HCT116 (cell line): Measurements from ENCODE around the gene RACGAP1.

ENCODE experiments used
- CEBPB ChIP-seq: IDR thresholded peaks from 2 replicates; pipeline ENCODE4 v1.6.1; 2012; ENCODE audit warnings: low read depth
- ELF1 ChIP-seq: IDR thresholded peaks from 2 replicates; pipeline ENCODE4 v1.6.1; 2012; ENCODE audit warnings: low read depth, borderline replicate concordance
- EZH2phosphoT487 ChIP-seq: fragments of 200-600 bp; IDR thresholded peaks from 2 replicates; pipeline ENCODE4 v1.6.1; 2018; ENCODE audit warnings: antibody characterized with exemption, borderline replicate concordance
- JUND ChIP-seq: IDR thresholded peaks from 2 replicates; pipeline ENCODE4 v1.6.1; 2012
- POLR2A ChIP-seq: IDR thresholded peaks from 2 replicates; pipeline ENCODE4 v1.7.0; 2011; ENCODE audit warnings: borderline replicate concordance; ENCODE audit not compliant: insufficient read depth, insufficient read length; ENCODE audit errors: extremely low read depth
- POLR2AphosphoS5 ChIP-seq: IDR thresholded peaks from 2 replicates; pipeline ENCODE4 v1.6.1; 2011; ENCODE audit warnings: mild to moderate bottlenecking, low read depth, low read length, moderate library complexity
- SIN3A ChIP-seq: IDR thresholded peaks from 2 replicates; pipeline ENCODE4 v1.6.1; 2012; ENCODE audit warnings: low read depth
- ZBTB33 ChIP-seq: IDR thresholded peaks from 2 replicates; pipeline ENCODE4 v1.6.1; 2011; ENCODE audit warnings: mild to moderate bottlenecking, low read length, moderate library complexity; ENCODE audit not compliant: insufficient replicate concordance; ENCODE audit errors: extremely low read depth
- TF ChIP-seq, protein P1 (sequence below), 3 experiments: fragments of 200-600 bp in 1 of 3; sonication (generic) in 1 of 3; IDR thresholded peaks in 2 of 3; conservative IDR thresholded peaks in 1 of 3; 2 replicates each; pipeline ENCODE4 v1.5.1; 2012 to 2017; ENCODE audit warnings: low read depth in 2 of 3, low read length in 2 of 3, antibody characterized with exemption in 1 of 3, borderline replicate concordance in 1 of 3, control low read depth in 1 of 3, mild to moderate bottlenecking in 1 of 3, mixed read lengths in 1 of 3, mixed run types in 1 of 3, moderate library complexity in 1 of 3; ENCODE audit not compliant: insufficient read depth in 1 of 3
- TF ChIP-seq, protein P2 (sequence below): IDR thresholded peaks from 2 replicates; pipeline ENCODE4 v1.6.1; 2012; ENCODE audit warnings: low read depth

DNA sequence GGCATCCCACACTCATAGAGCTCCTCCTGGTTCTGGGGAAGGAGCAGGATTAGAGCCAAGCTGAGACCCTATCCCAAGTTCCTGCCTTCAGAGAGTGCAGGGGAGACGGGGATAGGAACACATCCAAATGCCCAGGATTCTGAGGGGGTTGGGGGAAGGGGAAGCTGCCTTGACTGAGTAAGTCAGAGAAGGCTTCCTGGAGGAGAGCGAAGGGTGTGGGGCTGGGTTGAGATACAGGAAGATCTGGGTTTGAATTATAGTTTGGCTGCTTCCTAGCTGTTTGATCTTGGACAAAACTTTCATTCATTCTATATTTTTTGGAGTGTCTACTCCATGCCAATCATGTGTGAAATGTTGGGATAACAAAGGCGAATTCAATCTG is 82.8 kb downstream of the RACGAP1 start:
- TF ChIP-seq, protein P1, sequence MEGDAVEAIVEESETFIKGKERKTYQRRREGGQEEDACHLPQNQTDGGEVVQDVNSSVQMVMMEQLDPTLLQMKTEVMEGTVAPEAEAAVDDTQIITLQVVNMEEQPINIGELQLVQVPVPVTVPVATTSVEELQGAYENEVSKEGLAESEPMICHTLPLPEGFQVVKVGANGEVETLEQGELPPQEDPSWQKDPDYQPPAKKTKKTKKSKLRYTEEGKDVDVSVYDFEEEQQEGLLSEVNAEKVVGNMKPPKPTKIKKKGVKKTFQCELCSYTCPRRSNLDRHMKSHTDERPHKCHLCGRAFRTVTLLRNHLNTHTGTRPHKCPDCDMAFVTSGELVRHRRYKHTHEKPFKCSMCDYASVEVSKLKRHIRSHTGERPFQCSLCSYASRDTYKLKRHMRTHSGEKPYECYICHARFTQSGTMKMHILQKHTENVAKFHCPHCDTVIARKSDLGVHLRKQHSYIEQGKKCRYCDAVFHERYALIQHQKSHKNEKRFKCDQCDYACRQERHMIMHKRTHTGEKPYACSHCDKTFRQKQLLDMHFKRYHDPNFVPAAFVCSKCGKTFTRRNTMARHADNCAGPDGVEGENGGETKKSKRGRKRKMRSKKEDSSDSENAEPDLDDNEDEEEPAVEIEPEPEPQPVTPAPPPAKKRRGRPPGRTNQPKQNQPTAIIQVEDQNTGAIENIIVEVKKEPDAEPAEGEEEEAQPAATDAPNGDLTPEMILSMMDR (IDR thresholded peaks at IDR 0.05 in 2 of 3, conservative IDR thresholded peaks at IDR 0.05 in 1 of 3; ENCODE audit: borderline replicate concordance in 1 of 3, insufficient read depth in 1 of 3, low read depth in 2 of 3, low read length in 2 of 3), result no peak
- TF ChIP-seq ELF1 (no peak), JUND (no peak), POLR2AphosphoS5 (no peak), CEBPB (no peak), POLR2A (no peak), SIN3A (no peak), ZBTB33 (no peak), EZH2phosphoT487 (no peak)
- TF ChIP-seq, protein P2, sequence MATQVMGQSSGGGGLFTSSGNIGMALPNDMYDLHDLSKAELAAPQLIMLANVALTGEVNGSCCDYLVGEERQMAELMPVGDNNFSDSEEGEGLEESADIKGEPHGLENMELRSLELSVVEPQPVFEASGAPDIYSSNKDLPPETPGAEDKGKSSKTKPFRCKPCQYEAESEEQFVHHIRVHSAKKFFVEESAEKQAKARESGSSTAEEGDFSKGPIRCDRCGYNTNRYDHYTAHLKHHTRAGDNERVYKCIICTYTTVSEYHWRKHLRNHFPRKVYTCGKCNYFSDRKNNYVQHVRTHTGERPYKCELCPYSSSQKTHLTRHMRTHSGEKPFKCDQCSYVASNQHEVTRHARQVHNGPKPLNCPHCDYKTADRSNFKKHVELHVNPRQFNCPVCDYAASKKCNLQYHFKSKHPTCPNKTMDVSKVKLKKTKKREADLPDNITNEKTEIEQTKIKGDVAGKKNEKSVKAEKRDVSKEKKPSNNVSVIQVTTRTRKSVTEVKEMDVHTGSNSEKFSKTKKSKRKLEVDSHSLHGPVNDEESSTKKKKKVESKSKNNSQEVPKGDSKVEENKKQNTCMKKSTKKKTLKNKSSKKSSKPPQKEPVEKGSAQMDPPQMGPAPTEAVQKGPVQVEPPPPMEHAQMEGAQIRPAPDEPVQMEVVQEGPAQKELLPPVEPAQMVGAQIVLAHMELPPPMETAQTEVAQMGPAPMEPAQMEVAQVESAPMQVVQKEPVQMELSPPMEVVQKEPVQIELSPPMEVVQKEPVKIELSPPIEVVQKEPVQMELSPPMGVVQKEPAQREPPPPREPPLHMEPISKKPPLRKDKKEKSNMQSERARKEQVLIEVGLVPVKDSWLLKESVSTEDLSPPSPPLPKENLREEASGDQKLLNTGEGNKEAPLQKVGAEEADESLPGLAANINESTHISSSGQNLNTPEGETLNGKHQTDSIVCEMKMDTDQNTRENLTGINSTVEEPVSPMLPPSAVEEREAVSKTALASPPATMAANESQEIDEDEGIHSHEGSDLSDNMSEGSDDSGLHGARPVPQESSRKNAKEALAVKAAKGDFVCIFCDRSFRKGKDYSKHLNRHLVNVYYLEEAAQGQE, result no peak
